Neural progenitor cell (in vitro differentiated cells): Measurements from ENCODE around the gene NECTIN3. TPM values are rescaled to one million over a fixed set of nuclear protein-coding genes. Genes with fewer than 3 reads are reported as not detected.

Source experiments
- DNase-seq: peaks from one replicate; pipeline ENCODE4 v3.0.0-alpha.2; 2016; ENCODE audit warnings: low spot score
- H2AFZ ChIP-seq: fragments of 200-600 bp; sonication (generic); replicated peaks from 2 replicates; pipeline ENCODE4 v1.6.1; 2016; ENCODE audit warnings: antibody characterized with exemption
- H3F3A ChIP-seq: fragments of 200-600 bp; sonication (generic); 2 replicates; pipeline ENCODE4 v1.6.1; 2016; ENCODE audit warnings: antibody characterized with exemption, low read depth
- H3K27ac ChIP-seq: fragments of 200-600 bp; sonication (generic); 2 replicates; pipeline ENCODE4 v1.5.1; 2016; ENCODE audit warnings: mild to moderate bottlenecking
- H3K27me3 ChIP-seq: fragments of 200-600 bp; sonication (generic); 2 replicates; pipeline ENCODE4 v1.6.1; 2016; ENCODE audit warnings: mild to moderate bottlenecking, moderate library complexity
- H3K36me3 ChIP-seq: fragments of 200-600 bp; sonication (generic); 2 replicates; pipeline ENCODE4 v1.5.1; 2016
- H3K4me1 ChIP-seq: fragments of 200-600 bp; sonication (generic); 2 replicates; pipeline ENCODE4 v1.6.1; 2016; ENCODE audit warnings: mixed run types
- H3K4me2 ChIP-seq: fragments of 200-600 bp; sonication (generic); 2 replicates; pipeline ENCODE4 v1.6.1; 2016
- H3K4me3 ChIP-seq: fragments of 200-600 bp; sonication (generic); 2 replicates; pipeline ENCODE4 v1.5.1; 2016
- H3K79me2 ChIP-seq: fragments of 200-600 bp; sonication (generic); 2 replicates; pipeline ENCODE4 v1.6.1; 2016; ENCODE audit warnings: low read depth
- H3K9ac ChIP-seq: fragments of 200-600 bp; sonication (generic); 2 replicates; pipeline ENCODE4 v1.6.1; 2016
- H3K9me3 ChIP-seq: fragments of 200-600 bp; sonication (generic); 2 replicates; pipeline ENCODE4 v1.5.1; 2016; ENCODE audit warnings: low read depth
- H4K20me1 ChIP-seq: fragments of 200-600 bp; sonication (generic); 2 replicates; pipeline ENCODE4 v1.6.1; 2016; ENCODE audit warnings: low read depth
- H3K27ac Mint-ChIP-seq: 3 replicates; pipeline ENCODE4 v1.8.0; 2021; ENCODE audit warnings: mixed read lengths
- H3K27me3 Mint-ChIP-seq: 2 replicates; pipeline ENCODE4 v1.8.0; 2022; ENCODE audit warnings: low read depth, mild to moderate bottlenecking, inconsistent platforms, moderate library complexity, mixed read lengths; ENCODE audit not compliant: insufficient read depth
- H3K36me3 Mint-ChIP-seq: 3 replicates; pipeline ENCODE4 v1.8.0; 2021; ENCODE audit warnings: mixed read lengths
- H3K4me1 Mint-ChIP-seq: 3 replicates; pipeline ENCODE4 v1.8.0; 2021; ENCODE audit warnings: mixed read lengths
- H3K4me3 Mint-ChIP-seq: 3 replicates; pipeline ENCODE4 v1.8.0; 2021; ENCODE audit warnings: mild to moderate bottlenecking, moderate library complexity, mixed read lengths
- H3K9me3 Mint-ChIP-seq: 3 replicates; pipeline ENCODE4 v1.8.0; 2020; ENCODE audit warnings: mixed read lengths
- CTCF ChIP-seq: fragments of 200-600 bp; sonication (generic); IDR thresholded peaks from 2 replicates; pipeline ENCODE4 v1.5.1; 2017; ENCODE audit warnings: antibody characterized with exemption, mild to moderate bottlenecking
- EZH2 ChIP-seq: fragments of 200-600 bp; sonication (generic); IDR thresholded peaks from 2 replicates; pipeline ENCODE4 v1.6.1; 2017; ENCODE audit warnings: antibody characterized with exemption, mild to moderate bottlenecking, moderate library complexity
- EZH2phosphoT487 ChIP-seq: fragments of 200-600 bp; sonication (generic); IDR thresholded peaks from 2 replicates; pipeline ENCODE4 v1.6.1; 2017; ENCODE audit warnings: antibody characterized with exemption
- total RNA-seq: library from RNA; depleted of rRNA; stranded (reverse); fragments of >200 nt; gene quantifications from 2 replicates; pipeline ENCODE4 v1.2.3, GENCODE V29; 2015; ENCODE audit warnings: low replicate concordance

The NECTIN3 gene
- total RNA-seq, 1 donor from 2014 or later, result 71.5 TPM

DNA sequence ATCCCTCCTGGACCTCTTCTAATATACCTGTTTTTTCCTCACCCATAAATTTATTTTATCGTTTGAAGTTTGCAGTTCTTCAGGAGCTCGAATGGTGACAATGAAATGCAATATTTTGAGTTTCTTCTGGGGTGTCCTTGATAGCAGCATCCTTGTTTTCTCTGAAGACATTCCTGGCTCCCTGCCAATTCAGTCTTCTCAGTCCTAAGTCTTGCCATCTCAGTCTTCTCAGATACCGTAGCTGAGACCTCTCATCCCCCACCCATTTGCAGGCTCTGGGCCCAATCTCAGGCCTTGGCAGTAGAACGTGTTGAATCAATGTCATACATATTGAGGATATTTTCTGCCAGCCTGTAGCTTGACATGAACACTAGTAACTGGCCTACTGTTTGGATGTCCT lies 140.9 kb downstream of the NECTIN3 start:
- Mint-ChIP-seq H3K4me1 (no peaks in the 10 kb centered on the region), H3K27ac (no peak overlapping the region), H3K9me3 (no peaks in the 10 kb centered on the region), H3K27me3 (peaks cover 12% of the 10 kb centered on the region), H3K36me3 (no peaks in the 10 kb centered on the region), H3K4me3 (no peak overlapping the region)
- Histone ChIP-seq H3K4me3 (no peak overlapping the region), H3K79me2 (no peaks in the 10 kb centered on the region), H3K9me3 (no peaks in the 10 kb centered on the region), H4K20me1 (peaks cover 4% of the 10 kb centered on the region), H3K27ac (no peak overlapping the region), H3K4me2 (no peak overlapping the region), H3K9ac (no peak overlapping the region), H2AFZ (no peak overlapping the region), H3K4me1 (peaks cover 7% of the 10 kb centered on the region), H3F3A (peaks cover 10% of the 10 kb centered on the region), H3K27me3 (peaks cover 78% of the 10 kb centered on the region), H3K36me3 (no peaks in the 10 kb centered on the region)
- TF ChIP-seq EZH2 (no peak), EZH2phosphoT487 (no peak), CTCF (no peak)
- no peak for DNase-seq

DNA sequence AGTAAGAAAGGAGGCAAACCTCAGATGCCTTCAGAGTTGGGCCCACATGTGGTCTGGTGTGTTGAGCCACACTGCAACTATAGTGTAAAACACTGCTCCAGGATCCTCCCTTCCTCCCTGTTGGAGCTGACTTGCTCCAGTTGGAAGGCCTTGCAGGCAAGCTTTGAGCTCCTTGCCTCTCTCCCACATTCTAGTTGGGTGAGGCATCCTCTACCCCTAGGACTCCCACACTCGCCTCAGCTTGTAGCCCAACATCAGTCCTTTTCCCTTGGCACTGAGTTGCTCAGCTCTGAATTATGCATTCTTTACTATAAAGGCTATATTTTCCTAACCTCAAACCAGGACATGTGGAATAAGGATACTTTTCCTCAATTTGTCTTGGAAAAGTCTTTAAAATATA lies 143.9 kb downstream of the NECTIN3 start:
- Mint-ChIP-seq H3K27me3 (peaks cover 4% of the 10 kb centered on the region), H3K36me3 (no peaks in the 10 kb centered on the region), H3K4me3 (no peak overlapping the region), H3K27ac (no peak overlapping the region), H3K9me3 (no peaks in the 10 kb centered on the region), H3K4me1 (no peaks in the 10 kb centered on the region)
- TF ChIP-seq EZH2phosphoT487 (no peak), EZH2 (no peak), CTCF (no peak)
- peaks cover 10% of the 10 kb centered on the region for H3F3A ChIP-seq
- H3K9me3 ChIP-seq, result no peaks in the 10 kb centered on the region
- peaks cover 7% of the 10 kb centered on the region for H3K4me1 ChIP-seq
- peaks cover 4% of the 10 kb centered on the region for H4K20me1 ChIP-seq
- H3K79me2 ChIP-seq, result no peaks in the 10 kb centered on the region
- no peak overlapping the region for H2AFZ ChIP-seq
- H3K36me3 ChIP-seq, result no peaks in the 10 kb centered on the region
- H3K27ac ChIP-seq, result no peak overlapping the region
- peaks cover 48% of the 10 kb centered on the region for H3K27me3 ChIP-seq
- no peak overlapping the region for H3K4me2 ChIP-seq
- H3K9ac ChIP-seq, result no peak overlapping the region
- DNase-seq, result no peak
- no peak overlapping the region for H3K4me3 ChIP-seq

- no peak for DNase-seq
- Histone ChIP-seq H3K4me2 (no peak overlapping the region), H3F3A (no peaks in the 10 kb centered on the region), H2AFZ (no peak overlapping the region), H3K9ac (no peak overlapping the region), H3K4me3 (no peak overlapping the region), H3K36me3 (no peaks in the 10 kb centered on the region), H3K27me3 (peaks cover 22% of the 10 kb centered on the region), H3K27ac (no peak overlapping the region), H4K20me1 (no peaks in the 10 kb centered on the region), H3K9me3 (no peaks in the 10 kb centered on the region), H3K79me2 (no peaks in the 10 kb centered on the region), H3K4me1 (no peaks in the 10 kb centered on the region)
- TF ChIP-seq EZH2phosphoT487 (no peak), CTCF (no peak), EZH2 (no peak)
- no peaks in the 10 kb centered on the region for H3K9me3 Mint-ChIP-seq
- H3K4me3 Mint-ChIP-seq, result no peak overlapping the region
- no peaks in the 10 kb centered on the region for H3K36me3 Mint-ChIP-seq
- no peaks in the 10 kb centered on the region for H3K27me3 Mint-ChIP-seq
- H3K4me1 Mint-ChIP-seq, result no peaks in the 10 kb centered on the region
- H3K27ac Mint-ChIP-seq, result no peak overlapping the region
Measured at GRCh38 chr3:111218615-111219014, 147.0 kb downstream of the NECTIN3 start.

GRCh38 chr3:111227216-111227615 lies 155.6 kb downstream of the NECTIN3 start:
- no peaks in the 10 kb centered on the region for H3K9me3 ChIP-seq
- H3K4me2 ChIP-seq, result no peak overlapping the region
- no peak for TF ChIP-seq EZH2phosphoT487
- no peak for TF ChIP-seq CTCF
- TF ChIP-seq EZH2, result no peak
- no peak overlapping the region for H2AFZ ChIP-seq
- no peaks in the 10 kb centered on the region for H3F3A ChIP-seq
- Mint-ChIP-seq H3K9me3 (peaks cover 2% of the 10 kb centered on the region), H3K4me3 (no peak overlapping the region), H3K4me1 (no peaks in the 10 kb centered on the region), H3K36me3 (no peaks in the 10 kb centered on the region), H3K27ac (no peak overlapping the region), H3K27me3 (no peaks in the 10 kb centered on the region)
- H3K27me3 ChIP-seq, result no peaks in the 10 kb centered on the region
- no peak overlapping the region for H3K4me3 ChIP-seq
- H3K27ac ChIP-seq, result no peak overlapping the region
- H3K4me1 ChIP-seq, result no peaks in the 10 kb centered on the region
- no peak for DNase-seq
- no peak overlapping the region for H3K9ac ChIP-seq
- H3K79me2 ChIP-seq, result no peaks in the 10 kb centered on the region
- no peaks in the 10 kb centered on the region for H3K36me3 ChIP-seq
- H4K20me1 ChIP-seq, result no peaks in the 10 kb centered on the region
